ENCODE results near the gene ZNF865.

The ZNF865 gene

GRCh38 chr19:55663846-55664536 lies 58.5 kb downstream of the ZNF865 start:
- H3K36me3 ChIP-seq (ENCODE audit: control insufficient read depth in 4 of 4, insufficient read depth in 4 of 4, low read length in 3 of 4): peaks cover 14 to 93% (median 72%) of the 10 kb centered on the region in 4 experiments
- no peak for DNase-seq
- H3K4me3 ChIP-seq (ENCODE audit: control insufficient read depth in 1 of 7, extremely low read depth in 1 of 7, insufficient read depth in 4 of 7, low read depth in 2 of 7, low read length in 6 of 7): no peak overlapping the region
- H3K27me3 ChIP-seq (replicated peaks in 2 of 5; ENCODE audit: control insufficient read depth in 4 of 5, insufficient read depth in 5 of 5, low read length in 4 of 5): no peaks in the 10 kb centered on the region
- 97% methylated on average over 19 of the region's 20 CpGs for WGBS (ENCODE audit: insufficient coverage)
- peaks cover 0 to 10% (median 3%) of the 10 kb centered on the region in 4 experiments for H3K4me1 ChIP-seq (ENCODE audit: control extremely low read depth in 1 of 4, control insufficient read depth in 4 of 4, insufficient read depth in 4 of 4, low read length in 3 of 4)
- CTCF ChIA-PET: interaction anchor here (1.2 to 1.4 kb wide), 2 partner anchors 9 to 11 kb away, joined by 4 read pairs; no protein-coding TSS in a partner anchor
- H3K9me3 ChIP-seq (ENCODE audit: control extremely low read depth in 1 of 5, control insufficient read depth in 4 of 5, insufficient read depth in 2 of 5, low read depth in 1 of 5, low read length in 4 of 5): no peaks in the 10 kb centered on the region
- POLR2A ChIA-PET: no interaction called here
- no peak overlapping the region for H3K27ac ChIP-seq (ENCODE audit: insufficient read depth in 1 of 2, low read depth in 1 of 2, low read length in 2 of 2, poor library complexity in 1 of 2, severe bottlenecking in 2 of 2)

GRCh38 chr19:55666343-55667005 lies 61.0 kb downstream of the ZNF865 start:
- no peak overlapping the region for H3K4me3 ChIP-seq (ENCODE audit: control insufficient read depth in 1 of 7, extremely low read depth in 1 of 7, insufficient read depth in 4 of 7, low read depth in 2 of 7, low read length in 6 of 7)
- H3K27me3 ChIP-seq (replicated peaks in 2 of 5; ENCODE audit: control insufficient read depth in 4 of 5, insufficient read depth in 5 of 5, low read length in 4 of 5): no peaks in the 10 kb centered on the region
- CTCF ChIA-PET: interaction anchor here (1.0 kb wide), 1 partner anchor 10 kb away, joined by 3 read pairs; no protein-coding TSS in a partner anchor
- H3K27ac ChIP-seq (ENCODE audit: insufficient read depth in 1 of 2, low read depth in 1 of 2, low read length in 2 of 2, poor library complexity in 1 of 2, severe bottlenecking in 2 of 2): no peak overlapping the region
- 96% methylated on average over 10 of the region's 12 CpGs for WGBS (ENCODE audit: insufficient coverage)
- DNase-seq: no peak
- peaks cover 22 to 92% (median 72%) of the 10 kb centered on the region in 4 experiments for H3K36me3 ChIP-seq (ENCODE audit: control insufficient read depth in 4 of 4, insufficient read depth in 4 of 4, low read length in 3 of 4)
- POLR2A ChIA-PET: no interaction called here
- H3K9me3 ChIP-seq (ENCODE audit: control extremely low read depth in 1 of 5, control insufficient read depth in 4 of 5, insufficient read depth in 2 of 5, low read depth in 1 of 5, low read length in 4 of 5): no peaks in the 10 kb centered on the region
- peaks cover 0 to 1% (median 0%) of the 10 kb centered on the region in 4 experiments for H3K4me1 ChIP-seq (ENCODE audit: control extremely low read depth in 1 of 4, control insufficient read depth in 4 of 4, insufficient read depth in 4 of 4, low read length in 3 of 4)
